ENCODE results near the gene CYP8B1. TPM values are rescaled to one million over a fixed set of nuclear protein-coding genes. Genes with fewer than 3 reads are reported as not detected.

CYP8B1 gene
- total and polyA plus RNA-seq, 2 experiments from 2014 or later = not detected

DNA sequence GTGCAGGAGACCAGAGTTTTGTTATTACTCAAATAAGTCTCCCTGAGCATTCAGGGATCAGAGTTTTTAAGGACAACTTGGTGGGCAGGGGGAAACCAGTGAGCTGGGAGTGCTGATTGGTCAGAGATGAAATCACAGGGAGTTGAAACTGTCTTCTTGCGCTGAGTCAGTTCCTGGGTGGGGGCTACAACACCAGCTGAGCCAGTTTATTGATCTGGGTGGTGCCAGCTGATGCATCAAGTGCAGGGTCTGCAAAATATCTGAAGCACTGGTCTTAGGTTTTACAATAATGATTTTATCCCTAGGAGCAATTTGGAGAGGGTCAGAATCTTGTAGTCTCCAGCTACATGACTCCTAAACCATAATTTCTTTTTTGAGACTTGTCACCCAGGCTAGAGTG is 16.5 kb upstream of the CYP8B1 start:
- Mint-ChIP-seq H3K27ac (peak overlapping the region; percentile 94), H3K4me3 (no peak overlapping the region), H3K4me1 (peaks cover 49% of the 10 kb centered on the region), H3K9me3 (no peaks in the 10 kb centered on the region), H3K27me3 (ENCODE audit: insufficient read depth, low read depth, poor library complexity) (peaks cover 3% of the 10 kb centered on the region), H3K36me3 (ENCODE audit: low read depth) (no peaks in the 10 kb centered on the region; the same call in 2 of the 3 replicates)
- no peak for TF ChIP-seq POLR2AphosphoS5 (IDR thresholded peaks at IDR 0.05; ENCODE audit: low read depth)
- Histone ChIP-seq H3K27ac (ENCODE audit: low read depth) (peak overlapping the region; percentile 96), H3K4me3 (no peak overlapping the region), H2AFZ (no peak overlapping the region), H3K4me2 (peak overlapping the region; percentile 6), H3F3A (replicated peaks; ENCODE audit: low read depth) (0 out of 2 replicates have a peak, but pooled peaks cover 3% of the 10 kb centered on the region), H3K4me1 (ENCODE audit: insufficient read depth) (peaks cover 35% of the 10 kb centered on the region), H3K27me3 (ENCODE audit: insufficient read depth) (no peaks in the 10 kb centered on the region), H3K9me2 (ENCODE audit: insufficient read depth) (peaks cover 11% of the 10 kb centered on the region), H4K20me1 (replicated peaks; ENCODE audit: insufficient read depth) (no peaks in the 10 kb centered on the region), H3K36me3 (ENCODE audit: insufficient read depth) (no peaks in the 10 kb centered on the region), H3K79me2 (replicated peaks; ENCODE audit: insufficient read depth) (no peaks in the 10 kb centered on the region)
- ATAC-seq (no peak), DNase-seq (ENCODE audit: low spot score) (no peak)

- peak overlapping the region; percentile 7; the same call in 1 of the 2 replicates for H3K4me3 ChIP-seq
- H3K4me1 Mint-ChIP-seq = peaks cover 53% of the 10 kb centered on the region
- no peaks in the 10 kb centered on the region for H4K20me1 ChIP-seq (replicated peaks; ENCODE audit: insufficient read depth)
- H2AFZ ChIP-seq = no peak overlapping the region
- peak overlapping the region; percentile 94 for H3K27ac Mint-ChIP-seq
- peak; percentile 97 for ATAC-seq
- H3F3A ChIP-seq (replicated peaks; ENCODE audit: low read depth) = 0 out of 2 replicates have a peak, but pooled peaks cover 3% of the 10 kb centered on the region
- H3K4me2 ChIP-seq = peak overlapping the region; percentile 29
- peaks cover 35% of the 10 kb centered on the region for H3K4me1 ChIP-seq (ENCODE audit: insufficient read depth)
- no peak overlapping the region for H3K4me3 Mint-ChIP-seq
- H3K27me3 ChIP-seq (ENCODE audit: insufficient read depth) = no peaks in the 10 kb centered on the region
- H3K9me3 Mint-ChIP-seq = no peaks in the 10 kb centered on the region
- DNase-seq (ENCODE audit: low spot score) = peak; percentile 94
- TF ChIP-seq EZH2 (IDR thresholded peaks at IDR 0.05; ENCODE audit: low read depth, unreplicated experiment) (no peak), JUNB (IDR thresholded peaks at IDR 0.05; ENCODE audit: unreplicated experiment) (no peak), EZH2phosphoT487 (IDR thresholded peaks at IDR 0.05; ENCODE audit: unreplicated experiment) (no peak), ZNF114 (CRISPR knock-in tag; IDR thresholded peaks at IDR 0.05) (no peak), REST (IDR thresholded peaks at IDR 0.05; ENCODE audit: unreplicated experiment) (no peak), NANOG (IDR thresholded peaks at IDR 0.05; ENCODE audit: borderline replicate concordance) (peak; percentile 55; the same call in 1 of the 2 replicates), CREB1 (CRISPR knock-in tag; IDR thresholded peaks at IDR 0.05; ENCODE audit: low read depth) (no peak)
- TF ChIP-seq, protein P1, sequence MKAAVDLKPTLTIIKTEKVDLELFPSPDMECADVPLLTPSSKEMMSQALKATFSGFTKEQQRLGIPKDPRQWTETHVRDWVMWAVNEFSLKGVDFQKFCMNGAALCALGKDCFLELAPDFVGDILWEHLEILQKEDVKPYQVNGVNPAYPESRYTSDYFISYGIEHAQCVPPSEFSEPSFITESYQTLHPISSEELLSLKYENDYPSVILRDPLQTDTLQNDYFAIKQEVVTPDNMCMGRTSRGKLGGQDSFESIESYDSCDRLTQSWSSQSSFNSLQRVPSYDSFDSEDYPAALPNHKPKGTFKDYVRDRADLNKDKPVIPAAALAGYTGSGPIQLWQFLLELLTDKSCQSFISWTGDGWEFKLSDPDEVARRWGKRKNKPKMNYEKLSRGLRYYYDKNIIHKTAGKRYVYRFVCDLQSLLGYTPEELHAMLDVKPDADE (IDR thresholded peaks at IDR 0.05) = no peak
- peaks cover 3% of the 10 kb centered on the region for H3K27me3 Mint-ChIP-seq (ENCODE audit: insufficient read depth, low read depth, poor library complexity)
- H3K36me3 ChIP-seq (ENCODE audit: insufficient read depth) = no peaks in the 10 kb centered on the region
- H3K36me3 Mint-ChIP-seq (ENCODE audit: low read depth) = no peaks in the 10 kb centered on the region; the same call in 2 of the 3 replicates
- H3K27ac ChIP-seq (ENCODE audit: low read depth) = peak overlapping the region; percentile 96
- H3K79me2 ChIP-seq (replicated peaks; ENCODE audit: insufficient read depth) = no peaks in the 10 kb centered on the region
- H3K9me2 ChIP-seq (ENCODE audit: insufficient read depth) = no peaks in the 10 kb centered on the region; the same call in none of the 2 replicates
Measured at GRCh38 chr3:42891042-42891441, 15.4 kb upstream of the CYP8B1 start.

Measured in GM23338 (cell line).